HCT116 (cell line): ENCODE measurements around the gene BRMS1. TPM values are rescaled to one million over a fixed set of nuclear protein-coding genes. Genes with fewer than 3 reads are reported as not detected.

ENCODE experiments used
- ATAC-seq: fragments of 200-7000 bp; cut with Tn5 transposase; 2 replicates; pipeline ENCODE4 v1.9.1; 2020; ENCODE audit warnings: mild to moderate bottlenecking, moderate library complexity
- BruUV-seq: library from RNA; stranded (reverse); fragments of 400-500 nt; replicated peaks from 2 replicates; lab custom pipeline; 2021; lab: Mats Ljungman, UMichigan
- CTCF ChIA-PET: fragments of 300-600 bp; sonication (Branson Sonifier 250); formaldehyde crosslinking; loops from one replicate; lab custom pipeline; 2021; ENCODE audit warnings: antibody characterized with exemption; lab: Charles Lee
- POLR2A ChIA-PET: fragments of 300-600, 350-600 bp; sonication (Branson Sonifier 250); formaldehyde crosslinking; loops from one replicate; lab custom pipeline; 2021; ENCODE audit warnings: antibody characterized with exemption; lab: Charles Lee
- RAD21 ChIA-PET, 2 experiments: fragments of 300-600 bp; sonication (Branson Sonifier 250); formaldehyde crosslinking; loops; one replicate each; lab custom pipeline; 2023; ENCODE audit warnings: low total read pairs in 2 of 2; ENCODE audit not compliant: uncharacterized antibody in 2 of 2, unreplicated experiment in 2 of 2, low non-redundant PET in 1 of 2; lab: Charles Lee
- DNase-seq: peaks from one replicate; pipeline ENCODE4 v3.0.0-alpha.2; 2010; ENCODE audit warnings: low read depth, low spot score
- H2AFZ ChIP-seq: fragments of 200-600 bp; shearing (Covaris generic), sonication (generic); 2 replicates; pipeline ENCODE4 v1.6.1; 2017; ENCODE audit warnings: low read depth, mixed run types, mixed read lengths, antibody characterized with exemption, low read length; ENCODE audit not compliant: poor library complexity, severe bottlenecking
- H3K27ac ChIP-seq: 2 replicates; pipeline ENCODE4 v1.5.1; 2012; ENCODE audit warnings: low read depth, low read length
- H3K27me3 ChIP-seq: fragments of 200-600 bp; sonication (generic); 2 replicates; pipeline ENCODE4 v1.6.1; 2016; ENCODE audit warnings: mixed run types, low read length, mixed read lengths; ENCODE audit not compliant: insufficient read depth
- H3K36me3 ChIP-seq, 2 experiments: fragments of 200-500 bp in 1 of 2; fragments of 200-600 bp in 1 of 2; sonication (Bioruptor generic) in 1 of 2; sonication (generic) in 1 of 2; 2 replicates each; pipeline versions ENCODE4 v1.5.1 to v1.6.1; 2014 to 2016; ENCODE audit warnings: low read length in 2 of 2, inconsistent platforms in 1 of 2, mixed read lengths in 1 of 2, mixed run types in 1 of 2; ENCODE audit not compliant: insufficient read depth in 2 of 2, control insufficient read depth in 1 of 2
- H3K4me1 ChIP-seq, 2 experiments: fragments of 200-600 bp in 1 of 2; sonication (generic) in 1 of 2; 2 replicates each; pipeline versions ENCODE4 v1.5.1 to v1.6.1; 2012 to 2017; ENCODE audit warnings: low read length in 2 of 2, inconsistent platforms in 1 of 2, mild to moderate bottlenecking in 1 of 2, mixed read lengths in 1 of 2, mixed run types in 1 of 2, moderate library complexity in 1 of 2; ENCODE audit not compliant: insufficient read depth in 2 of 2, control insufficient read depth in 1 of 2
- H3K4me2 ChIP-seq: fragments of 200-600 bp; sonication (generic); 2 replicates; pipeline ENCODE4 v1.6.1; 2017; ENCODE audit warnings: mixed run types, low read length, mixed read lengths
- H3K4me3 ChIP-seq, 2 experiments: fragments of 200-600 bp in 1 of 2; sonication (generic) in 1 of 2; replicated peaks in 1 of 2; 2 replicates each; pipeline ENCODE4 v1.5.1; 2011 to 2016; ENCODE audit warnings: low read length in 2 of 2, control low read depth in 1 of 2, low read depth in 1 of 2, mild to moderate bottlenecking in 1 of 2, mixed read lengths in 1 of 2, mixed run types in 1 of 2
- H3K79me2 ChIP-seq: fragments of 200-600 bp; sonication (generic); 2 replicates; pipeline ENCODE4 v1.6.1; 2017; ENCODE audit warnings: mild to moderate bottlenecking, mixed run types, low read length, moderate library complexity, mixed read lengths; ENCODE audit not compliant: insufficient read depth
- H3K9ac ChIP-seq: fragments of 200-600 bp; sonication (generic); 2 replicates; pipeline ENCODE4 v1.6.1; 2016; ENCODE audit warnings: low read length, mixed read lengths
- H3K9me2 ChIP-seq: fragments of 200-600 bp; sonication (generic), shearing (Covaris generic); 2 replicates; pipeline ENCODE4 v1.6.1; 2017; ENCODE audit warnings: mixed run types, mild to moderate bottlenecking, moderate library complexity; ENCODE audit not compliant: insufficient read depth
- H3K9me3 ChIP-seq, 2 experiments: fragments of 200-500 bp in 1 of 2; fragments of 200-600 bp in 1 of 2; sonication (Bioruptor generic) in 1 of 2; sonication (generic) in 1 of 2; 2 replicates each; pipeline ENCODE4 v1.6.1; 2014 to 2017; ENCODE audit warnings: low read length in 2 of 2, mixed read lengths in 2 of 2, inconsistent platforms in 1 of 2, low read depth in 1 of 2, mild to moderate bottlenecking in 1 of 2, mixed run types in 1 of 2, moderate library complexity in 1 of 2; ENCODE audit not compliant: control insufficient read depth in 1 of 2, insufficient read depth in 1 of 2
- H4K20me1 ChIP-seq: fragments of 200-600 bp; sonication (generic), shearing (Covaris generic); 2 replicates; pipeline ENCODE4 v1.6.1; 2017; ENCODE audit warnings: mixed run types, mild to moderate bottlenecking, moderate library complexity; ENCODE audit not compliant: insufficient read depth
- CEBPB ChIP-seq: IDR thresholded peaks from 2 replicates; pipeline ENCODE4 v1.6.1; 2012; ENCODE audit warnings: low read depth
- EZH2phosphoT487 ChIP-seq: fragments of 200-600 bp; IDR thresholded peaks from 2 replicates; pipeline ENCODE4 v1.6.1; 2018; ENCODE audit warnings: antibody characterized with exemption, borderline replicate concordance
- POLR2AphosphoS5 ChIP-seq: IDR thresholded peaks from 2 replicates; pipeline ENCODE4 v1.6.1; 2011; ENCODE audit warnings: mild to moderate bottlenecking, low read depth, low read length, moderate library complexity
- RAD21 ChIP-seq: IDR thresholded peaks from 2 replicates; pipeline ENCODE4 v1.6.1; 2012; ENCODE audit warnings: low read depth, mild to moderate bottlenecking
- REST ChIP-seq: IDR thresholded peaks from 2 replicates; pipeline ENCODE4 v1.6.1; 2012; ENCODE audit warnings: low read depth
- SIN3A ChIP-seq: IDR thresholded peaks from 2 replicates; pipeline ENCODE4 v1.6.1; 2012; ENCODE audit warnings: low read depth
- YY1 ChIP-seq: IDR thresholded peaks from 2 replicates; pipeline ENCODE4 v1.6.1; 2011; ENCODE audit warnings: low read length, low read depth, moderate library complexity, mild to moderate bottlenecking; ENCODE audit not compliant: insufficient replicate concordance; ENCODE audit errors: extremely low read depth
- intact Hi-C: fragments of 100-400 bp; cut with micrococcal nuclease; formaldehyde crosslinking; loops from 2 replicates; pipeline ENCODE4 v1.10.0; 2022
- total RNA-seq: library from RNA; stranded (reverse); gene quantifications from one replicate; pipeline ENCODE4 v1.2.1, GENCODE V29; 2021; ENCODE audit not compliant: unreplicated experiment
- TF ChIP-seq, protein P1 (sequence below): IDR thresholded peaks from 2 replicates; pipeline ENCODE4 v1.6.1; 2011; ENCODE audit warnings: mild to moderate bottlenecking, low read length, moderate library complexity; ENCODE audit not compliant: insufficient replicate concordance; ENCODE audit errors: extremely low read depth

BRMS1 gene
- total RNA-seq, 1 experiment from 2014 or later: 42.1 TPM

DNA sequence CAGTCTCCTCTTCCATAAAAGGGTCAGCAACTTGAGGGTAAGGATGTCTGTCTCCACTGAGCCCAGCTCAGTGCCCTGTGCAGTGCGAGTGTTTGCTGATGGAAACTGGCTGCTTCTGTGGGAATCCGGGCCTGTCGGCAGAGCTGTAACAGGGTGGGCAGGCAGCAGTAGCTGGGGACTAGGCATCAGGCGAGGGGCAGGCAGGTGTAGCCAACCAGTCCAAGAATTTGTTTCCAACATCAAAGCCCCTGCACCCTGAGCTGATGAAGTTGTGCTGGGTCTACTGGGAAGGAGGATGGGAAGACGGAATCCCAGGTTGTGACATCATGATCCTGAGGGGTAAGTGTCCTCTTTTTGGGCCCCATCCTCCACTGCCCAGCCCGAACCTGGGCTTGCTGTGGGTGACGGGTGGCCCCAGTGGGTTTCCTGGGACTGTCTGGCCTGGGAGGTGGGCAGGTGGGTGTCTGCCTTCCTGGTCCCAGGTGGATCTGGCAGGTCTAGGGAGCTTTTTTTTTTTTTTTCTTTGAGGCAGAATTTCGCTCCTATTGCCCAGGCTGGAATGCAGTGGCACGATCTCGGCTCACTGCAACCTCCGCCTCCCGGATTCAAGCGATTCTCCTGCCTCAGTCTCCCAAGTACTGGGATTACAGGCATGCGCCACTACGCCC lies 15.6 kb upstream of the BRMS1 start:
- TF ChIP-seq YY1: no peak
- no peak for TF ChIP-seq CEBPB
- TF ChIP-seq POLR2AphosphoS5: peak; percentile 53
- TF ChIP-seq EZH2phosphoT487: no peak
- TF ChIP-seq RAD21: no peak
- no peak for TF ChIP-seq REST
- no peak; the same call in 1 of the 2 replicates for TF ChIP-seq SIN3A
- TF ChIP-seq, protein P1, sequence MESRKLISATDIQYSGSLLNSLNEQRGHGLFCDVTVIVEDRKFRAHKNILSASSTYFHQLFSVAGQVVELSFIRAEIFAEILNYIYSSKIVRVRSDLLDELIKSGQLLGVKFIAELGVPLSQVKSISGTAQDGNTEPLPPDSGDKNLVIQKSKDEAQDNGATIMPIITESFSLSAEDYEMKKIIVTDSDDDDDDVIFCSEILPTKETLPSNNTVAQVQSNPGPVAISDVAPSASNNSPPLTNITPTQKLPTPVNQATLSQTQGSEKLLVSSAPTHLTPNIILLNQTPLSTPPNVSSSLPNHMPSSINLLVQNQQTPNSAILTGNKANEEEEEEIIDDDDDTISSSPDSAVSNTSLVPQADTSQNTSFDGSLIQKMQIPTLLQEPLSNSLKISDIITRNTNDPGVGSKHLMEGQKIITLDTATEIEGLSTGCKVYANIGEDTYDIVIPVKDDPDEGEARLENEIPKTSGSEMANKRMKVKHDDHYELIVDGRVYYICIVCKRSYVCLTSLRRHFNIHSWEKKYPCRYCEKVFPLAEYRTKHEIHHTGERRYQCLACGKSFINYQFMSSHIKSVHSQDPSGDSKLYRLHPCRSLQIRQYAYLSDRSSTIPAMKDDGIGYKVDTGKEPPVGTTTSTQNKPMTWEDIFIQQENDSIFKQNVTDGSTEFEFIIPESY: no peak
- Histone ChIP-seq H3K79me2 (no peaks in the 10 kb centered on the region), H3K9ac (no peak overlapping the region), H3K27me3 (no peaks in the 10 kb centered on the region), H4K20me1 (no peaks in the 10 kb centered on the region), H3K4me3 (no peak overlapping the region), H3K9me3 (no peaks in the 10 kb centered on the region), H3K4me1 (peaks cover 0 to 7% of the 10 kb centered on the region in 2 experiments; a peak in 1 of 4 replicates), H3K9me2 (no peaks in the 10 kb centered on the region), H3K36me3 (peaks cover 4 to 11% of the 10 kb centered on the region in 2 experiments; a peak in 2 of 4 replicates), H3K27ac (0 out of 2 replicates have a peak overlapping the region, but pooled peaks have one; percentile 3), H2AFZ (no peak overlapping the region), H3K4me2 (no peak overlapping the region)
- ChIA-PET CTCF (no interaction called here), POLR2A (interaction anchor here (0.7 kb wide), 1 partner anchor 10 kb away, joined by 5 read pairs; no protein-coding TSS in a partner anchor), RAD21 (no interaction called here)
- intact Hi-C loops: no loop called here
- DNase-seq (no peak), ATAC-seq (no peak)
- no TSS peak for BruUV-seq
